ENCODE data around the gene GALR3. TPM values are rescaled to one million over a fixed set of nuclear protein-coding genes. Genes with fewer than 3 reads are reported as not detected.

Gene GALR3
- total RNA-seq, 1 experiment from 2014 or later = 0.31 TPM

DNA sequence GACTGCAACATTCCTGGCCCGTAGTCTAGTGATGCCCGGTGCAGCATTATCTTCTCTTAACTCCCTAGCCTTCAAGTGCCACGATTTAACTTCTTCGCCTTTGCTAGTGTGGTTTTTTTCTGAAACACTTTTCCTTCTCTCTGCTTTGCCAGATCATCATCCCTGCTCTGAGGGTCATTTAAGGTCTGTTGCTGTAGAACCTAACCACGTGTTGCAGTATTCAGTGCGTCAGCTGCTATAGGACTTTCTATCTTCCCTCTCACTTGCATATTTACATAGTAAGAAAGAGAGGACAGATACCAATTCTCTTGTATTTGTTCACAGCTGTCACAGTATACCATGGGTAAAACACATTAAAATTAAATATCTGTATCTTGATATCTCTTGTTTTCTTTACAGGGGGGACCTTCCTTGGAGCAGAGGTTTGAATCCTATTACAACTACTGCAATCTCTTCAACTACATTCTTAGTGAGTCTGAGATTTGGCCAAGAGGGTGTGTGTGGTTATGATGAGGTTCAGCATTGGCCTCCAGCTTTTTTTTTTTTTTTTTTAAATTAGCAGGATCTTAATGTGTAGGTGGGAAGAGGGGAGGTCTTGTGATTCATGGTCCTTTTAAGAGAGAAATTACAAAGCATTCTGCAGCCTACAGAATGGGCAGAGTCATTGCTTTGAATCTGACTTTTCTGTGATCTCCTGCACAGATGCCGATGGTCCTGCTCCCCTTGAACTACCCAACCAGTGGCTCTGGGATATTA lies 39.6 kb downstream of the GALR3 start:
- H3K36me3 ChIP-seq (ENCODE audit: low read depth) = peaks cover 66% of the 10 kb centered on the region

DNA sequence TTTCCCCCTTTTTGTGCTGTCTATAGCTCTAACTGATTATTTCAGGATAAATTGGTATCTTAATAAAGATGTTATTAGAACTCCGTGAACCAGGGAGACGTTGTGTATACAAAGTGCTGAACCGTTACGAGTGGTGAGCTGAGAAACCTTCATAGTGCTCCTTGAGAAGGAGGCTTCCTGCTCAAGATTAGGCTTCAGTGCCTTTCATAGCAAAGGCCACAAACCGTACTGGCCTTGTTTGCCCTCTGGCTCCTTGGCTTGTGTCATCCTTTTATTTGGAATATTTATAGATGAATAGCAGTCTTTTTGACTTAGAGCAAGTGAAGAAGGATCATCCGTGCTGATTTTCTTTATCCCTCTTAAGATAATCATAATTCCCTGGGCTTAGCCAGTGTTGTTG lies 42.3 kb downstream of the GALR3 start:
- Histone ChIP-seq H3K4me1 (replicated peaks; ENCODE audit: insufficient read depth) (no peaks in the 10 kb centered on the region), H3K79me2 (ENCODE audit: low read depth) (peaks cover 33% of the 10 kb centered on the region), H3K9me2 (ENCODE audit: insufficient read depth) (no peaks in the 10 kb centered on the region), H3K36me3 (ENCODE audit: low read depth) (peaks cover 63% of the 10 kb centered on the region), H3K27ac (no peak overlapping the region), H2AFZ (no peak overlapping the region), H3K4me3 (no peak overlapping the region), H3F3A (ENCODE audit: insufficient read depth, low read depth) (peaks cover 65% of the 10 kb centered on the region), H4K20me1 (ENCODE audit: insufficient read depth) (peaks cover 62% of the 10 kb centered on the region), H3K4me2 (no peak overlapping the region), H3K27me3 (ENCODE audit: insufficient read depth, low read depth) (no peaks in the 10 kb centered on the region), H3K9me3 (ENCODE audit: insufficient read depth, low read depth) (no peaks in the 10 kb centered on the region)
- ChIA-PET POLR2A (ENCODE audit: unreplicated experiment) (interaction anchor here (0.6 kb wide), 1 partner anchor 38 kb away, joined by 6 read pairs; no protein-coding TSS in a partner anchor), CTCF (interaction anchor here (1.1 kb wide), 1 partner anchor 48 kb away, joined by 8 read pairs; no protein-coding TSS in a partner anchor)
- TF ChIP-seq, protein P1, sequence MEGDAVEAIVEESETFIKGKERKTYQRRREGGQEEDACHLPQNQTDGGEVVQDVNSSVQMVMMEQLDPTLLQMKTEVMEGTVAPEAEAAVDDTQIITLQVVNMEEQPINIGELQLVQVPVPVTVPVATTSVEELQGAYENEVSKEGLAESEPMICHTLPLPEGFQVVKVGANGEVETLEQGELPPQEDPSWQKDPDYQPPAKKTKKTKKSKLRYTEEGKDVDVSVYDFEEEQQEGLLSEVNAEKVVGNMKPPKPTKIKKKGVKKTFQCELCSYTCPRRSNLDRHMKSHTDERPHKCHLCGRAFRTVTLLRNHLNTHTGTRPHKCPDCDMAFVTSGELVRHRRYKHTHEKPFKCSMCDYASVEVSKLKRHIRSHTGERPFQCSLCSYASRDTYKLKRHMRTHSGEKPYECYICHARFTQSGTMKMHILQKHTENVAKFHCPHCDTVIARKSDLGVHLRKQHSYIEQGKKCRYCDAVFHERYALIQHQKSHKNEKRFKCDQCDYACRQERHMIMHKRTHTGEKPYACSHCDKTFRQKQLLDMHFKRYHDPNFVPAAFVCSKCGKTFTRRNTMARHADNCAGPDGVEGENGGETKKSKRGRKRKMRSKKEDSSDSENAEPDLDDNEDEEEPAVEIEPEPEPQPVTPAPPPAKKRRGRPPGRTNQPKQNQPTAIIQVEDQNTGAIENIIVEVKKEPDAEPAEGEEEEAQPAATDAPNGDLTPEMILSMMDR (conservative IDR thresholded peaks at IDR 0.05) = no peak
- no peak for TF ChIP-seq EZH2 (IDR thresholded peaks at IDR 0.05; ENCODE audit: low read depth)
- no peak for DNase-seq
- BruUV-seq (replicated peaks) = no TSS peak
- intact Hi-C loops (cut with micrococcal nuclease; ENCODE audit: unreplicated experiment) = no loop called here

More for the DNA sequence above, 39.6 kb downstream of the GALR3 start:
- Histone ChIP-seq H4K20me1 (ENCODE audit: insufficient read depth) (peaks cover 49% of the 10 kb centered on the region), H3K27ac (no peak overlapping the region), H3K4me3 (no peak overlapping the region), H3K9me2 (ENCODE audit: insufficient read depth) (no peaks in the 10 kb centered on the region), H3K4me2 (no peak overlapping the region), H2AFZ (no peak overlapping the region), H3F3A (ENCODE audit: insufficient read depth, low read depth) (peaks cover 76% of the 10 kb centered on the region), H3K27me3 (ENCODE audit: insufficient read depth, low read depth) (no peaks in the 10 kb centered on the region), H3K9me3 (ENCODE audit: insufficient read depth, low read depth) (no peaks in the 10 kb centered on the region), H3K4me1 (replicated peaks; ENCODE audit: insufficient read depth) (no peaks in the 10 kb centered on the region), H3K79me2 (ENCODE audit: low read depth) (peaks cover 26% of the 10 kb centered on the region)
- TF ChIP-seq EZH2 (IDR thresholded peaks at IDR 0.05; ENCODE audit: low read depth) = no peak
- intact Hi-C loops (cut with micrococcal nuclease; ENCODE audit: unreplicated experiment) = loop anchor here (1.0 to 2.0 kb wide), 3 partner anchors 45 to 324 kb away; no protein-coding TSS in a partner anchor
- DNase-seq = no peak
- BruUV-seq (replicated peaks) = no TSS peak
- ChIA-PET CTCF (interaction anchor here (0.5 to 1.7 kb wide), 11 partner anchors 7 to 1311 kb away, joined by 3 to 22 read pairs (median 3); no protein-coding TSS in a partner anchor), POLR2A (ENCODE audit: unreplicated experiment) (interaction anchor here (0.6 to 1.0 kb wide), 3 partner anchors 25 to 846 kb away, joined by 3 to 9 read pairs (median 5); no protein-coding TSS in a partner anchor)

DNA sequence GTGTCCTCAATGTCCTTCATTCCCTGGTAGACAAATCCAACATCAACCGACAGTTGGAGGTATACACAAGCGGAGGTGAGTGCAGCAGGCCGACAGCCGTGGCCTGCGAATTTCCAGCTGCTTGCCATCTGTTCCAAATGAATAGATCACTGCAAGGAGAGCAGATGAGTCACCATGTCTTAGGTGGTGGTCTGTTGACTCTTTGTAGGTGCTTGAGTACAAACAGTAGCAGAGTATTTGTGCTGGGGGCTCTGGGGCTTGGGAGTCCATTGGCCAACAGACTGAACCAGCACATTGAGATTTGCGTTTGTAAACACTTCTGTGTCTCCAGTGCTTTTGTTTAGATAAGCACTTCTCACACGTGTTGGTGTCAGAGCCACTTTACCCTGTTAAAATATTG lies 47.1 kb downstream of the GALR3 start:
- Histone ChIP-seq H3K4me3 (no peak overlapping the region), H3K27ac (no peak overlapping the region), H4K20me1 (ENCODE audit: insufficient read depth) (peaks cover 67% of the 10 kb centered on the region), H2AFZ (no peak overlapping the region), H3K27me3 (ENCODE audit: insufficient read depth, low read depth) (no peaks in the 10 kb centered on the region), H3K36me3 (ENCODE audit: low read depth) (peaks cover 85% of the 10 kb centered on the region), H3K4me2 (no peak overlapping the region), H3K79me2 (ENCODE audit: low read depth) (peaks cover 17% of the 10 kb centered on the region; the same call in 1 of the 2 replicates), H3K4me1 (replicated peaks; ENCODE audit: insufficient read depth) (no peaks in the 10 kb centered on the region), H3K9me2 (ENCODE audit: insufficient read depth) (no peaks in the 10 kb centered on the region), H3K9me3 (ENCODE audit: insufficient read depth, low read depth) (no peaks in the 10 kb centered on the region), H3F3A (ENCODE audit: insufficient read depth, low read depth) (peaks cover 35% of the 10 kb centered on the region; the same call in 1 of the 2 replicates)
- TF ChIP-seq, protein P1 (conservative IDR thresholded peaks at IDR 0.05) = no peak
- no peak for TF ChIP-seq EZH2 (IDR thresholded peaks at IDR 0.05; ENCODE audit: low read depth)
- intact Hi-C loops (cut with micrococcal nuclease; ENCODE audit: unreplicated experiment) = no loop called here
- CTCF ChIA-PET = no interaction called here
- DNase-seq = no peak
- no TSS peak for BruUV-seq (replicated peaks)
- POLR2A ChIA-PET (ENCODE audit: unreplicated experiment) = no interaction called here

Small RNAs within 50 kb of the gene (microRNA-seq; reads per million reads assigned to microRNA genes)
- not detected for gene MIR659 (ENCODE audit: borderline number of aligned reads, borderline replicate concordance)

Other genes with a start within 250 kb of the GALR3 start
- not detected in 2 replicates for gene LGALS2, start 243.3 kb upstream of the GALR3 start, total RNA-seq (2021)
- gene GGA1, start 214.5 kb upstream of the GALR3 start, total RNA-seq (2021) = 99.2 and 102 TPM in 2 replicates
- 52.1 and 60.5 TPM in 2 replicates for gene SH3BP1, start 183.7 kb upstream of the GALR3 start, total RNA-seq (2021)
- 10.9 and 13.5 TPM in 2 replicates for gene PDXP, start 164.7 kb upstream of the GALR3 start, total RNA-seq (2021)
- gene LGALS1, start 147.7 kb upstream of the GALR3 start, total RNA-seq (2021) = 734 and 791 TPM in 2 replicates
- 42.1 and 44.3 TPM in 2 replicates for gene NOL12, start 137.0 kb upstream of the GALR3 start, total RNA-seq (2021)
- 170 and 172 TPM in 2 replicates for gene TRIOBP, start 126.3 kb upstream of the GALR3 start, total RNA-seq (2021)
- 32.3 and 37.7 TPM in 2 replicates for gene GCAT, start 15.4 kb upstream of the GALR3 start, total RNA-seq (2021)
- gene ANKRD54, start 21.0 kb downstream of the GALR3 start, total RNA-seq (2021) = 32.3 and 33.6 TPM in 2 replicates
- gene EIF3L, start 26.0 kb downstream of the GALR3 start, total RNA-seq (2021) = 566 and 582 TPM in 2 replicates
- gene MICALL1, start 82.9 kb downstream of the GALR3 start, total RNA-seq (2021) = 113 and 126 TPM in 2 replicates
- gene C22orf23, start 130.2 kb downstream of the GALR3 start, total RNA-seq (2021) = 1.0 and 1.7 TPM in 2 replicates
- 147 and 180 TPM in 2 replicates for gene POLR2F, start 130.3 kb downstream of the GALR3 start, total RNA-seq (2021)
- gene SOX10, start 161.2 kb downstream of the GALR3 start, total RNA-seq (2021) = not detected in 2 replicates
- 52.0 and 55.9 TPM in 2 replicates for gene PICK1, start 234.0 kb downstream of the GALR3 start, total RNA-seq (2021)